Mammary epithelial cell (primary cell): ENCODE data around the gene C19orf12.

Source experiments
- CTCF ChIP-seq, 2 donors: IDR thresholded peaks in 1 of 2; conservative IDR thresholded peaks in 1 of 2; 2 replicates each; pipeline ENCODE4 v1.5.1; 2011 to 2012; ENCODE audit warnings: inconsistent platforms in 2 of 2, low read length in 2 of 2, mild to moderate bottlenecking in 2 of 2, control low read depth in 1 of 2, low read depth in 1 of 2; ENCODE audit not compliant: insufficient read depth in 1 of 2; ENCODE audit errors: extremely low read depth in 1 of 2
- EZH2 ChIP-seq: IDR thresholded peaks from 2 replicates; pipeline ENCODE4 v1.6.1; 2012; ENCODE audit warnings: low read length, inconsistent platforms, borderline replicate concordance

DNA sequence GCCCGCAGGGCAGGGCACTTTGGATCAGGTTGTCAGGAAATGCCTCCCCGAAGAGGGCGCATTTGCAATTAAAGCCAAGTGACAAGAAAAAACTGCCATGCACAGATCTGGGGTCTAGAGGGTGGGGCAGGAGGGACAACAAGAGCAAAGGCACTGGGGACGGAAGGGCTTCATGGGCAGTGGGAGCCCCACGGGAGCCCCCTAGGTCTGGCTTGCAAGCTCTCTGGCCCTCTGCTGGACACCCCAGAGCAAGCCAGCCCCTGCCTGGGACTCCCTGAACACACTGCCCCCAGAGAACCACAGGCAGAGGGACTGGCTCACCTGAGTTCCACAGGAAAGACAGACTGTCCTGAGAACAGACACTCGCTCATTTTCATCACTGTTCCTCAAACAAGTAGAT, 30.2 kb upstream of the C19orf12 start:
- no peak for TF ChIP-seq CTCF (conservative IDR thresholded peaks at IDR 0.05 in 1 of 2, IDR thresholded peaks at IDR 0.05 in 1 of 2; ENCODE audit: extremely low read depth in 1 of 2, insufficient read depth in 1 of 2, low read depth in 1 of 2, low read length in 2 of 2)
- TF ChIP-seq EZH2, result no peak
